Bladder microvascular endothelial cell (primary cell): ENCODE results near the gene GPR101. TPM values are rescaled to one million over a fixed set of nuclear protein-coding genes. Genes with fewer than 3 reads are reported as not detected.

Experiments
- total RNA-seq: library from RNA; depleted of rRNA; stranded (reverse); fragments of >200 nt; gene quantifications from 2 replicates; pipeline ENCODE4 v1.2.3, GENCODE V29; 2014

The GPR101 gene
- total RNA-seq, result not detected in 2 replicates

GRCh38 chrX:137033774-137034507, at the start of gene GPR101:
TSS of gene GPR101 (minus strand) at chrX:137033995. CDS start at chrX:137031674, 2,321 bp downstream.

Other genes starting within 250 kb of the GPR101 start
- gene RBMX, start 153.3 kb downstream of the GPR101 start, total RNA-seq, result 124 and 178 TPM in 2 replicates